Measurements from ENCODE around the gene HOXA4.

Gene HOXA4

GRCh38 chr7:27083646-27084045 is 46.9 kb downstream of the HOXA4 start:
- no peak for DNase-seq

GRCh38 chr7:27082171-27082570 is 48.4 kb downstream of the HOXA4 start:
- DNase-seq: no peak

GRCh38 chr7:27080844-27081436 is 49.6 kb downstream of the HOXA4 start:
- DNase-seq: no peak

- no peak for DNase-seq
Measured at GRCh38 chr7:27079234-27079975, 51.2 kb downstream of the HOXA4 start.

GRCh38 chr7:27078616-27079233 is 51.8 kb downstream of the HOXA4 start:
- DNase-seq: no peak
